HUES64 (cell line): Measurements from ENCODE around the gene LINGO4.

Experiments
- H3K27ac ChIP-seq: 2 replicates; pipeline ENCODE4 v1.7.0; 2013; ENCODE audit warnings: low read depth, low read length, inconsistent platforms
- H3K27me3 ChIP-seq: 2 replicates; pipeline ENCODE4 v1.6.1; 2013; ENCODE audit warnings: mild to moderate bottlenecking, low read length; ENCODE audit not compliant: insufficient read depth
- H3K36me3 ChIP-seq: 2 replicates; pipeline ENCODE4 v1.6.1; 2013; ENCODE audit warnings: mild to moderate bottlenecking, low read length; ENCODE audit not compliant: insufficient read depth
- H3K4me1 ChIP-seq: 2 replicates; pipeline ENCODE4 v1.6.1; 2013; ENCODE audit warnings: mild to moderate bottlenecking, low read length, moderate library complexity; ENCODE audit not compliant: insufficient read depth
- H3K4me3 ChIP-seq: 2 replicates; pipeline ENCODE4 v1.5.1; 2013; ENCODE audit warnings: mild to moderate bottlenecking, low read length, moderate library complexity
- H3K9ac ChIP-seq: 2 replicates; pipeline ENCODE4 v1.6.1; 2013; ENCODE audit warnings: mild to moderate bottlenecking, low read depth, low read length
- H3K9me3 ChIP-seq: 2 replicates; pipeline ENCODE4 v1.6.1; 2013; ENCODE audit warnings: low read depth, low read length; ENCODE audit not compliant: insufficient read depth
- WGBS: fragments of 150-250, 120-280 bp; methylation state at CpG from one replicate; pipeline ENCODE4 v1.1.7; 2013; ENCODE audit warnings: missing lambda C conversion rate; 5-methylcytosine and 5-hydroxymethylcytosine counted together

LINGO4 gene

DNA sequence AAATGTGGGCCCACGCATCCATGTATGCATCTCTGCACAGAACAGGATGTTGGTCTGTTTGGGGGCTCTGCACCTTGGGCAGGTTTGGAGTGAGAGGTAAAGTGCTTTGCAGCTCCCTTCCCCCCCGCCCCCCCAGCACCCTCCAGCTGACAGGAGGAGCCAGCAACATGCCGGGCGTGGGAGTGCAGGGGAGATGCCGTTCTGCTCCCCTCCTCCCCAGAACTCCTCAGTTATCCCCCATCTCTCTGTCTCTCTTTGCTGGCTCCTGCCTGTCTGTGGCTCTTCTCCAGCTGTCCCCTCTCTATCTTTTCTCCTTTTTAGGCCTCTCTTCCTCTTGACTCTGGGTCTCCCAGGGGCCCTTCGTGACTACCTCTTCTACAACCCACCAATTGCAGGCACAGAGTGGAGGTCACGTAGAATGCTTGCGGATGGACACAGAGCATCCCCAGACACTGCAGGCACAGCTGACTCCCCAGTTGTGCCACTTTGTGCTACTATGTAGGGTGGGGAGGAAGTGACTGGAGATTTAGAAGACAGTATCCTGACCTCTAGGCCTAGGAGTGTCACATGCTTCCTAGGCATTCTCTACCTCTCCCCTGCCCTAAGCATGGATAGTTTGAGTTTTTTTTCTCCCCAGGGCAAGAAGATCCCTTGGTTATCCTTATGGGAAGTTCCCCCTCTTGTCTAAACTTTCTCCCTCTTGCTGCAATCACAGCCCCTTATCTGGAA is 28.1 kb upstream of the LINGO4 start:
- peaks cover 19% of the 10 kb centered on the region for H3K27me3 ChIP-seq
- no peak overlapping the region for H3K9ac ChIP-seq
- H3K36me3 ChIP-seq = no peaks in the 10 kb centered on the region

DNA sequence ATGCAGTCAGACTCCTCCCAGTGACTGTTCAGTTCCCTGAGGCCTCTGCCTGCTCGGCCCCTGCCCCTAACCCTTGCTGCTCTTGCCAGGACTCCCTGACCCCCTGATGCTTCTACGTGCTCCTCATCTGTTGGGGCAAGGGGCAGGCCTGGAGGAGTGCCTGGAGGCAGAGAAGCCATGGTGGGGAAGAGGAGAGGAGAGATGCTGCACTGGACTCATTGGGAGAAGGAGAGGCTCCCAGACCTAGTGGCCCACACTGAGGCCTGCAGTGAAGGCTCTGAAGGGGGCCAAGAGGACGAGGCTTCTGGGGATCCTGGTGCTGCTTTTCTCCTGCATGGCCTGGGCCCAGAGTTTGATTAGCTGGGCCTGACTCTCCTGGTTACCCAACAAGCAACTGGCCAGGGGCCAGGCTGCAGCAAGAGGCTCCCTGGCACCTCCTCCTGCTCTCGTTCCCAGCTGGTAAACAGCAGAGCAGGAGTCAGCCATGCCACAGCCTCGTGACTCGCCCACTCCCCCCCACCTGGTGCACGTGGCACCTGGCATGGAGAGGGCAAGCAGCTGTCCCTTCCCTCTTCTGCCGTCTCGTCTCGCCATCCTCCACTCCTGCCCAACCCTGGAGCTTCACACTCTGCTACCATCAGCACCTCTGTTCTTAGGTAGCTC is 27.2 kb upstream of the LINGO4 start:
- peaks cover 20% of the 10 kb centered on the region for H3K4me1 ChIP-seq
- 82% methylated on average over 10 of the region's 10 CpGs for WGBS
- H3K27me3 ChIP-seq = peaks cover 10% of the 10 kb centered on the region

More for the DNA sequence above, 28.1 kb upstream of the LINGO4 start:
- no peak overlapping the region for H3K27ac ChIP-seq
- H3K4me3 ChIP-seq = no peak overlapping the region
- peaks cover 20% of the 10 kb centered on the region for H3K4me1 ChIP-seq
- no peaks in the 10 kb centered on the region for H3K9me3 ChIP-seq
- 87% methylated on average over 7 of the region's 8 CpGs for WGBS

DNA sequence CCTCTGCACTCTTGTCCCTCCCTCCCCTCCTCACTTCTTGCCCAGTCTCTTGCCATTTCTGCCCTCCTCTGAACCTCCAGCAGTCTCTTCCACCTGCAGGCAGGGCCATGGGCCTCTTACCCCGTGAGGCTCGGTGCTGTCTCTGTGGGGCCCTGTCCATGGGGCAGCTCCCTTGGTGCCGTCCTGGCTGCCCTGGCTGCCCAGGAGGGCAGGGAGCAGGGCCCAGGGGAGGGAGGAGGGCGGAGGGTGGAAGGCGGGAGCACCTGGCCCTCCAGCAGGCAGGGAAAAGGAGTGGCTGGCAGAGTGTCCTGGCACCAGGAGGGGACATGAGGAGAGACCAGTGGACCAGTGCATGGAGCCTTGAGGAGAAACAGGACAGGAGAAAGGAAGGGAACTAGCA is 26.4 kb upstream of the LINGO4 start, which contains the start of gene RORC:
Gene RORC (minus strand): TSS at position 198 of the 400 bp plus-strand sequence. CDS start 38 bp downstream, at position 160.
- WGBS = 83% methylated on average over 5 of the region's 5 CpGs

More for the DNA sequence above, 27.2 kb upstream of the LINGO4 start:
- no peak overlapping the region for H3K4me3 ChIP-seq
- no peak overlapping the region for H3K9ac ChIP-seq
- H3K27ac ChIP-seq = no peak overlapping the region
- H3K36me3 ChIP-seq = no peaks in the 10 kb centered on the region
- no peaks in the 10 kb centered on the region for H3K9me3 ChIP-seq

DNA sequence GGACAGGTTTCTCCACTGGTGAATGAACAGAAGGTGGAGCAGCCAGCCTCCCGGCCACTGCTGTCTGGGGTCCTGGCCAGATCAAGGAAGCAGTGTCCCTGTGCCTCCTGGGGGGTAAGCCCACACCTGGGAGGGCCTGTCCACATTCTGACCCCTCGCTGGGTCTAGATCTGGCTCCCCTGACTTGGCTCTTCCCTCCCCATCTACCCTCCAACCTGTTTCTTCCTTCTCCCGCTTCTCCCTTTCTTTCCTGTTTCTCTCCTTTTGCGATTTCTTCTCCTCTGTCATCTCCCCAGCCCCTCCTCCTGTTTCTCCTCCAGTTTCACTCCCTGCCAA is 26.0 kb upstream of the LINGO4 start:
- Histone ChIP-seq H3K27ac (no peak overlapping the region), H3K9ac (no peak overlapping the region), H3K4me3 (no peak overlapping the region), H3K27me3 (no peaks in the 10 kb centered on the region; the same call in 1 of the 2 replicates), H3K36me3 (no peaks in the 10 kb centered on the region), H3K4me1 (peaks cover 15% of the 10 kb centered on the region), H3K9me3 (no peaks in the 10 kb centered on the region)
- WGBS = 82% methylated on average over 4 of the region's 4 CpGs

More for the DNA sequence above, 26.4 kb upstream of the LINGO4 start, which contains the start of gene RORC:
- Histone ChIP-seq H3K4me1 (peaks cover 15% of the 10 kb centered on the region), H3K4me3 (no peak within 1 kb of the TSS), H3K27me3 (peaks cover 1% of the 10 kb centered on the region), H3K36me3 (no peaks in the 10 kb centered on the region), H3K9ac (no peak within 1 kb of the TSS), H3K9me3 (no peaks in the 10 kb centered on the region), H3K27ac (no peak within 1 kb of the TSS)

DNA sequence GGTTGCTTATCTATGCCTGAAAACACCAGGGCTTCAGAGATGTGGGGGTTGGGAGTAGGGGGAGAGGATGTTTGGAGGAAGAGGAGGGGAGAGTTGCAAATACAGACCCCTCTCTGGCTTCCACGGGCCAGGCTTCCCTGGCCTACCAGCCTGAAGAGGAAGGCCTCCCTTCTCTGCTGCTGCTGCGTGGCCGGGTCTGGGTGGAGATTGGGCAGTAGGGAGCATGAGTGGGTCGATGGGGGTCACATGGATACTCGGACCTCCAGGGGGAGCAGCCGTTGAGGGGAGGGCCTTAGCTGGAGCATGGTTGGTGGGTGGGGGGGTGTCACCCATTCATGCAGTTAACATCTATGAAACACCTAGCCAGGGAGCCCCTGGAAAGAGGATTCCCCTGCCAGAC is 24.8 kb upstream of the LINGO4 start:
- 65% methylated on average over 6 of the region's 6 CpGs for WGBS
- no peak overlapping the region for H3K9ac ChIP-seq
- no peaks in the 10 kb centered on the region for H3K9me3 ChIP-seq
- H3K36me3 ChIP-seq = no peaks in the 10 kb centered on the region
- no peak overlapping the region for H3K27ac ChIP-seq
- no peaks in the 10 kb centered on the region; the same call in 1 of the 2 replicates for H3K27me3 ChIP-seq
- H3K4me3 ChIP-seq = no peak overlapping the region
- peaks cover 22% of the 10 kb centered on the region for H3K4me1 ChIP-seq

DNA sequence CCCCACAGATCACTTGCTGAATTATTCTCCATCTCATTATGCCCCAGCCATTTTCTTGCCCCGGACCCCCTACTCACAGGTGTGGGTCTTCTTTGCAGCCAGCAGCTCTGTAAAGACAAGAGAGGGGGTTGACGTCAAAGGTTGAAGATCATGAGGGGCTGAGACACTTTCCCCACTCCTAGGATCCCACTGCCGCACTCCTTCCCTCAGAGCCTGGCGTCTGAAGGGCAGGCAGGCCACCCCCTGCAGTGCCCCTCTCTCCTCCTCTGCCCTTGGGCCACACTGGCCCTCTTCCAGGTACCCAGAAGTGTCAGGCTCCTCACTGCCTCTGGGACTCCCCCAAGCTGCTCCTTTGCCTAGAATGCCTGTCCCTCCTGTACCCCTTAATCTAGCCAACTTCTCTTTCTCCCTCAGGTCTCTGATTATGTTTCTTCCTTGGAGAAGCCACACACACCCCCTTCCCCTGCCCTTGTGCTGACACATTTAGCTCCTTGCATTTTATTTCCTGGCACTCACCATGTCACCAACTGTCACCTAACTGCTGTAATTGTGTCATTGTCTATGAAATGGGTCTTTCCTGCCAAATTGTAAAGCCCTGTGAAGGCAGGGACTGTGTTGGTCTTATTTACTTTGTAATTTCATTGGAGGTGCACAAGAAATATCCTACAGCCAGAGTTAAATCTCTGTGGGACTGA is 24.3 kb upstream of the LINGO4 start:
- H3K27ac ChIP-seq = no peak overlapping the region
- 0 out of 2 replicates have a peak overlapping the region, but pooled peaks have one; percentile 10 for H3K4me3 ChIP-seq
- no peaks in the 10 kb centered on the region for H3K9me3 ChIP-seq
- 26% methylated on average over 4 of the region's 4 CpGs for WGBS
- H3K4me1 ChIP-seq = peaks cover 22% of the 10 kb centered on the region
- no peak overlapping the region for H3K9ac ChIP-seq
- no peaks in the 10 kb centered on the region; the same call in 1 of the 2 replicates for H3K27me3 ChIP-seq
- H3K36me3 ChIP-seq = no peaks in the 10 kb centered on the region

DNA sequence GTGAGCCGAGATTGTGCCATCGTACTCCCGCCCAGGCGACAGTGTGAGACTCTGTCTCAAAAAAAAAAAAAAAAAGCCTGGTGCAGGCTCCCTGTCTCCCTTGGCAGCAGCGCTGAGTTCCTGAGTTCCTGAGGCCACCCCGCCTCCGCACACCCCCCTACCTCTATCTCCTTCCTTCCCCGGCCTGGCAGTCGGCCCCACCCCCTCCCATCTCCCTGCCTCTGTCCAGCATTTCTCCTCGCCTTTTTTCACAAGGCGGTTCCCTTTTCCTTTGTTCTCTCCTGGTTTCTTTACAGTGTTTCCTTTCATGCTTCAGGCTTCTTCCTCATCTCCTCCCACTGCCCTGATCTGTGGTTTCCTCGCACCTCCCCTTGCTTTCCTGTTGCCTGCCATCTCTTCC is 23.7 kb upstream of the LINGO4 start:
- H3K4me1 ChIP-seq = peaks cover 22% of the 10 kb centered on the region
- H3K9me3 ChIP-seq = no peaks in the 10 kb centered on the region
- H3K4me3 ChIP-seq = 0 out of 2 replicates have a peak overlapping the region, but pooled peaks have one; percentile 10
- no peak overlapping the region for H3K27ac ChIP-seq
- H3K36me3 ChIP-seq = no peaks in the 10 kb centered on the region
- H3K9ac ChIP-seq = no peak overlapping the region
- WGBS = 12% methylated on average over 12 of the region's 12 CpGs
- H3K27me3 ChIP-seq = no peaks in the 10 kb centered on the region; the same call in 1 of the 2 replicates

DNA sequence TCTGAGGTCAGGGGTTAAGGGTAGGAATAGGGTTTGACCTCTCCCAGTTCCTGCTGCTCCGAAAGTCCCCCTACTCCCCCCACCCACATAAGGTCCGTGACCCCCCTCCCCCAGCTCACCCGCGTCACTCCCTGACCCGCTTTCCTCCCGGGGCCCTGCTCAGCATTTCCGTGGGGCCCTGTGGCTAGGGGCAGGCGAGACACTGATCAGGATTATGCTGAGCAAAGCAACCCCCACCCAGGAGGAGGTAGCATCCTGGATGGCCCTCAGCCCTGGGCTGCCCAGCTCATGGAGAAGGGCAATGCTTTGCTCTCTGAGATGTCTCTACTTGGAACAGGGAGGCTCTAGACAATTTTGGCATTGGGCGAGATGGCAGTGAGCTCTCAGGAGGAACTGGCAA is 22.6 kb upstream of the LINGO4 start:
- no peak overlapping the region for H3K9ac ChIP-seq
- H3K4me1 ChIP-seq = peaks cover 22% of the 10 kb centered on the region
- no peak overlapping the region for H3K27ac ChIP-seq
- no peak overlapping the region for H3K4me3 ChIP-seq
- no peaks in the 10 kb centered on the region for H3K9me3 ChIP-seq
- 68% methylated on average over 8 of the region's 9 CpGs for WGBS
- no peaks in the 10 kb centered on the region for H3K27me3 ChIP-seq
- H3K36me3 ChIP-seq = no peaks in the 10 kb centered on the region

DNA sequence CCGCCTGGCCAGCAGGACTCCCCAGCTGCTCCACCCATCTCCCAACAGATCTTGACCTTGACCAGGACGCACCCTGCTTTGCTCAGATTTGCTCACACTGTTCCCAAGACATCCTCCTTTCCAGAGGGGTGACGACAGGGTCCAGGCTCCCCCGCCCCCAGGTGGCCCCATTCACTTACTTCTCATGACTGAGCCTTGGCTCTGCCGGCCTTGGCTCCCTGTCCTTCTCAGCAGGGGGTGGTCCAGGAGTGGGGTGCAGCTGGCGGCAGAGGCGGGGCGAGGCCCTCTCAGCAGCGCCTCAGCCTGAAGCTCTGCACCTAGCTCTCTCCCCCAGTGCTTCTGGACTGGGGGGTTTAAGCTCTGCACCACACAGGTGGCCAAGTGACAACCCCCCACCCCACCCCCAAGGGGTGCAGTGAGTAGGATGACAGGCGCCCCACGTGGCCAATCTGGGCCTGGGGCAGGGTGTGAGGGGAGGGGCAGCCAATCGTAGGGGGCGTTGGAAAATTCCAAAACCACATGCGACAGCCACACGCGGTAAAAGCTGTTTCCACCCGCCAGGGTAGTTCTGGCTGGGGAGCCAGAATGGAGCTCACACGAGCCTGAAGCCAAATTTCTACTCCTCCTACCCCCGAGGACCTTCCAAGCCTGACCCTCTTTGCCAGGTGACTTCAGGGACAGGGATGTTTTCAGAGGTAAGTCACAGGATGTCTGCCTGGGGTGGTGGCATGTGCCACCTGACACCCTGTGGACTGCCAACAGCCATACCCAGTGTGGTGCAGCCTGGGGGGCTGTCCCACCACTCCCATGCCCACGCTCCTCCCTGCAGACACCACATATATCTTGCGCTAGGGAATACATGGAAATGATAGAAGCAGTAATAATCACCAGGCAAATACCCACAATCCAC is 20.8 kb upstream of the LINGO4 start:
- H3K9ac ChIP-seq = no peak overlapping the region
- no peak overlapping the region for H3K4me3 ChIP-seq
- H3K27ac ChIP-seq = no peak overlapping the region
- no peaks in the 10 kb centered on the region for H3K27me3 ChIP-seq
- H3K4me1 ChIP-seq = peaks cover 29% of the 10 kb centered on the region
- no peaks in the 10 kb centered on the region for H3K36me3 ChIP-seq
- WGBS = 57% methylated on average over 20 of the region's 21 CpGs
- H3K9me3 ChIP-seq = no peaks in the 10 kb centered on the region

DNA sequence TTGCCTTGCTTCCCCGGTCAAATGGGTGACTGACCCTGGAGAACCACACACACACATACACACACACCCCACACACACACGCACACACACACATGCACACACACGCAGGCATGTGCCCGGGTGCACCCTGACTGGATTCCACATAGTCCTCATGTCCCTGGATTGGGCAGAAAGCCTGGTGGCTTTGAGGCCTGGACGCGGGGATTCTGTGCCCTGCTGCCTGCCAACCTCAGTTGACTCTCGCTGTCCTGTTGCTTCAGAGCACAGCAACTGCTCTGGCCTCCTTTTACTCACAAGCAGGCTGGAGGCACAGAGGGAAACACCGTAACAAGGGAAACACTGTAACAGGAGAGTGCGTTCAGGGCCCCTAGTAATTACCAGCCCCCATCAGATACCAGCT is 20.0 kb upstream of the LINGO4 start:
- no peaks in the 10 kb centered on the region for H3K9me3 ChIP-seq
- peaks cover 26% of the 10 kb centered on the region for H3K4me1 ChIP-seq
- H3K36me3 ChIP-seq = no peaks in the 10 kb centered on the region
- no peak overlapping the region for H3K4me3 ChIP-seq
- WGBS = 82% methylated on average over 9 of the region's 9 CpGs
- no peak overlapping the region for H3K27ac ChIP-seq
- H3K27me3 ChIP-seq = no peaks in the 10 kb centered on the region
- no peak overlapping the region for H3K9ac ChIP-seq
